HG02943 (cell line): ENCODE results near the gene GAMT.

Source experiments
- ATAC-seq: cut with Tn5 transposase; IDR thresholded peaks from one replicate; pipeline ENCODE4 v1.9.1; 2021; ENCODE audit warnings: mild to moderate bottlenecking, low read depth, moderate library complexity; ENCODE audit not compliant: unreplicated experiment

Gene GAMT

DNA sequence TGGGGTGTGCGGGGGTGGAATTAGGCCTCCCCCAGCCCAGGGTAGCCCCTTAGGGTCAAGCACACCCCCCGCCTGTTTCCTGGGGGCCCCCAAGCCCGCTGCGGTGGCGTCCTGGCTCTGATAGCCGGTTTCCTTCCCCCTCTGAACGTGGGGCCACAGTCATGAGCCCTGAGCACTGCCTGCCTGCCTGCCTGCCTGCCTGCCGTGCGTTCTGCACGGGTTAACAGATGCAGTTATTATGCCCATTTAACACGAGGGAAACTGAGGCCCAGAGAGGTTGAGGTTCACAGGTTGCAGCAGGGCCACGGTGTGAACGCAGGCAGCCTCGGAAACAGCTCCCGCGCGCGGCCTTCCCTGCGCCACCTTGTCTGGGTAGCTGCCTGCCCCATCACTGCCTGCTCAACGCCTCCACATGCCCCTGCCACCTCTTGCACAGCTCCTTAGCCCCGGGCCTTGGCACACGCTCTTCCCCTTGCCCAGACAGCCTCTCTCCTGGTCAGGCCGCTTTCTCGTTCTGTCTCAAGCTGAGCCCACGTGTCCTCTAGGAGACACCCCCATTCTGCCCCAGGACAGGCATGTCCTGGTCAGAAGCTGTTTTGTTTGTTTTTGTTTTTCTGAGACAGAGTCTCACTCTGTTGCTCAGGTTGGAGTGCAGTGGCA, 1.2 kb upstream of the GAMT start:
- no peak for ATAC-seq

DNA sequence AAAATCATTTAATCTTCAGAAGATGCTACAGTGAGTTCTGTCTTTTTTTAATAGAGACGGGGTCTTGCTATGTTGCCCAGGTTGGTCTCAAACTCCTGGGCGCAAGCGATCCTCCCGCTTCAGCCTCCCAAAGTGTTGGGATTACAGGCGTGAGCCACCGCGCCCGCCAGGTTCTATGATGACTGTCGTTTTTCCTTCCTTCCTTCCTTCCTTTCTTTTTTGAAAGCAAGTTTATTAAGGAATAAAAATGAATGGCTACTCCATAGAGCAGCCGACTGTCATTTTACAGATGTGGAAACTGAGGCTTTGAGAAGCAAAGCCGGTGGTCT, 511 bp upstream of the GAMT start:
- no peak for ATAC-seq

DNA sequence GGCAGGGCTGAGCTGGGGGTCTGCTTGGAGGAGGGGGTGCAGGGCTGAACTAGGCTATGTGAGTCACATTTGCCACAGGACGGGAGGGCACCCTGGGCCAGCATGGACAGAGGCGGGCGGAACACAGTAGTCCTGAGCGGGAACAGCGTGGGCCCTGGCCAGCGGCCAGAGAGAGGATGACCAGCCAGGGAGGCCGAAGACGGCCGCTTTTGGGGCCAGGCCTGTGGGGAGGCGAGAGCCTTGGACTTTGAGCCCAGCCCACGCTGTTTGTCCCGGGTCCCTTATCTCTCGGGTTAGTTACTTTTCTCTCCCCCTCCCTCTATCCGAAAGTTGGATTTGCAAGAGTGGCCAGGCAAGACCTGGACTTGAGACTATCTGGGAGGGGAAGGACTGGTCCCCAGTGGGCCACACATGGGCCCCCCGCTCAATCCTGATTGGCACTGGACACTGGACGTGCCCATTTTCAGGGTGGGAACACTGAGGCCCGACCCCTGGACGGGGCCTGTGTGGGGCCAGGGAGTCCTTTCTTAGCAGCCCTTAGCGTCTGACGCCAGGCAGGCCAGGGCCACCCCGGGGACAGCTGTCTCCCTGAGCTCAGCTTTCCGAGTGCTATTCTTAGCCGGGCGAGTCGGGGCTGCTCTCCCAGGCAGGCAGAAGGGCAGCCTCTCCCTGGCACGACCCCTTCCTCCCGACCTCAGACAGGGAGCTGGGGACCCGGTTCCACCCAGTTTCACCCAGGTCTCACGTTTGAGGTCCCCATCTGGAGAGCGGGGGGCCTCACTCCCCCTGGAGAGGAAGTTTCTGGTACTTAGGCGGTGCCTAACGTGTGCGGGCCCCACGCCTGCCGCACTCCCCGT, 833 bp downstream of the GAMT start:
- no peak for ATAC-seq

DNA sequence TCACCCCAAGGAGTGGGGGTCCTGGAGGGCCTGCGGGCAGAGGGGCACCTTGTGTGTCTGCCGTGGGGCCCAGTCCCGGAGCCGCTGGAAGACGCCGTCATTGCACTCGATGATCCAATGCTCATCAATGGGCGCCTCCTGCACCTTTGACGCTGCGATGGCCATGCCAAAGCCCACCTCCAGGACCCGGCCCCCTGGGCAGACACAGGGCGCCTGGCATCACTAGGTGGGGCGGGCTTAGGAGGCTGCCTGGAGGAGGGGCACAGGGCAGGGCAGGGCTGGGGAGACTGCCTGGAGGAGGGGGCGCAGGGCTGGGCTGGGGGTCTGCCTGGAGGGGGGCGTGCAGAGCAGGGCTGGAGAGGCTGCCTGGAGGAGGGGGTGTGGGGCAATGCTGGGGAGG, 1.6 kb downstream of the GAMT start:
- no peak for ATAC-seq

DNA sequence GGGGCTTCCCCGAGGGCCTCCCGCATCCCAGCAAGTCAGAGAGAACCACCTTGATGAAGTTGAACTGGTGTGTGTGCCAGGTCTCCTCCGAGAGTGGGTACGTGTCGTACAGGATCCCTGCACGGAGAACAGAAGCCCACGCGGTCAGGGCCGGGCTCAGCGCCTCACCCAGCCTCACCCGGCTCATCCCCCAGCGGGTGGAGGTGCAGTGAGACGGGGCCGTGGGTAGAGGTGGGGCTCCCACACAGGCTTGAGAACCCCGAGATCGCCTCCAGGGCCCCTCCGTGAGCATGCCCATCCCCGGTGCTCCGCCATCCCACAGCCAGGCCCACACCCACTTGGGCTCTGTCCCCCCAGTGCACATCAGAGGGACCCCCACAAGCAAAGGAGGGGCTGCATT, 2.3 kb downstream of the GAMT start:
- no peak for ATAC-seq

DNA sequence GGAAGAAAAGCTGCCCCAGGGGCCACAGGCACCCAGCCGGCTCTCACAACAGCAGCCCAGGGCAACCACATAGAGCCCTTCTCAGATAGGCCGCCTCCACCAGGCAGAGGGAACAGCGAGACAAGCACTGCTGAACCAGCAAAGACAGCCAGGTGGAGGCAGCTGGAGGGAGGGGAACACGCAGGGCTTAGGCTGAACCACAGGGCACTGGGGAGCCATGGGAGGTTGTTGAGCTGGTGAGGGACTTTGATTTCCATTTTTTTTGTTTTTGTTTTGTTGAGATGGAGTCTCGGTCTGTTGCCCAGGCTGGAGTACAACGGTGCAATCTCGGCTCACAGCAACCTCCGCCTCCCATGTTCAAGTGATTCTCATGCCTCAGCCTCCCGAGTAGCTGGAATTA, 3.5 kb downstream of the GAMT start:
- no peak for ATAC-seq

DNA sequence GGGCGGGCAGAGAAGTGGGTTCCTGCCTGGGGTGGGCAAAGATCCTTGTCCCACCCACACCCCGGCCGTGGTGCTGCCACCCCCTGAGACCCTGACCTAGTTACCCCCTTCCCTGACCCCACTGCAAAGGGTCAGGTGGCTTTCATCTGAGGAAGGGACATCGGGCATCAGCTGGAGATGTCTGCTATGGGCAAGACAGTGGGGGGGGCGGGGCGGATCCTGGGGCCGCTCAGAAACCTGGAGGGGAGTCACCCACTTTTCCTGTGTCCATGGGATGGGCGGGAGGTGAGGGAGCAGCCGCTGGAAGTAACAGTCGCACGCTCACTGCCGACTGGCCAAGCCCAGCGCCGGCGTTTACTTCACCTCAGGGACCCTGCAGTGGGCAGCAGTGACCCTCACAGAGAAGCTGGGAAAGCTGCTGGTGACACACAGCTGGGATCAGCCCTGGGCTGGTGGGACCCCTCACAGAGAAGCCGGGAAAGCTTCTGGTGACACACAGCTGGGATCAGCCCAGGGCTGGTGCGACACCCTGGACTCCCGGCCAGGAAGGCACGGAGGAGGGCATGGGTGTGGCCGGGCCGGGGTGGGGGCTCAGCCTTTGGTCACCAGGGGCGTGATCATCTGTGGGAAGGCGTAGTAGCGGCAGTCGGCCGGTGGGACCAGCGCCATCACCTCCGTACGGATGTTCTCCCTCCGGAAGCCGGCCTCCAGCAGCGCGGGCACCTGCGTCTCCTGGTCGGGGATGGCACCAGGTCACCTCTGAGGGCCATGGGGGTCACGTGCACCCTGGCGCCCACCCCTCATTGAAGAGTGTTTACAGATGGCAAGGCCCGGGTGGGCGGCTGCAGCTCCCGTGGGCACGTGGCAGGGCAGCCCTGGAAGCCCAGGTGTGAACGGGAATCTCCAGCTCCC, 4.3 kb downstream of the GAMT start:
- no peak for ATAC-seq

DNA sequence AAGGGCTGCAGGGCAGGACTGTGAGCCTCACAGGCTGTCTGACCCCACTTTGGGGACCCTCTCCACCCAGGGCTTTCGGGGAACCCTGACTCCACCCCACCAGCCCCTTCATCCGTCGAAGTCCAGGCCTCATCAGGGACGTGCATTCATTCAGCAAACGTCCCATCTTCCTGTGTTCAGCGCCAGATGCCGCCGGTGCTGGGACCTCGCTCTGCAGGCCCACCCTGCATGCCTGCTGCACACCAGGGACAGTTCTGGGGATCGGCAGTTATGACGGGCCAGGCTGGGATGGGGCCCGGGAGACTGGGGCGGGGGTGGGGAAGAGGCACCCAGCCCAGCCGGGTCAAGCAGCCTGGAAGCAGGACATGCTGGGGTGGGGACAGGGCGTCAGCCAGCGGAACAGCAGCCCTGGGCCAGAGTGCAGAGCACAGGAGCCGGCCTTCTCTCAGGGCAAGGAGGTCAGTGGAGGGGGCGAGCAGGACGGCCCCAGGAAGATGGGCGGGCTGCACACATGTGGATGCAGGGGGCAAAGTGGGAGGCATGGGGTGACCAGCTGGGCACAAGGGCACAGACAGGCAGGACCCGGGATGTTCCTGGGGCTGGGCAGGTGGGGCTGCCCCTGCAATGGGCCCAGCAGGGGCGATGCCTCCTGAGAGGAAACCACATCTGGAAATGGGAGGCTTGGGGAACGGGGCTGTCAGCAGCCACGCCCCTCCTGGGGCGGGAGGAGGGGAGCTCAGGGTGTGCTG, 5.1 kb downstream of the GAMT start:
- no peak for ATAC-seq

DNA sequence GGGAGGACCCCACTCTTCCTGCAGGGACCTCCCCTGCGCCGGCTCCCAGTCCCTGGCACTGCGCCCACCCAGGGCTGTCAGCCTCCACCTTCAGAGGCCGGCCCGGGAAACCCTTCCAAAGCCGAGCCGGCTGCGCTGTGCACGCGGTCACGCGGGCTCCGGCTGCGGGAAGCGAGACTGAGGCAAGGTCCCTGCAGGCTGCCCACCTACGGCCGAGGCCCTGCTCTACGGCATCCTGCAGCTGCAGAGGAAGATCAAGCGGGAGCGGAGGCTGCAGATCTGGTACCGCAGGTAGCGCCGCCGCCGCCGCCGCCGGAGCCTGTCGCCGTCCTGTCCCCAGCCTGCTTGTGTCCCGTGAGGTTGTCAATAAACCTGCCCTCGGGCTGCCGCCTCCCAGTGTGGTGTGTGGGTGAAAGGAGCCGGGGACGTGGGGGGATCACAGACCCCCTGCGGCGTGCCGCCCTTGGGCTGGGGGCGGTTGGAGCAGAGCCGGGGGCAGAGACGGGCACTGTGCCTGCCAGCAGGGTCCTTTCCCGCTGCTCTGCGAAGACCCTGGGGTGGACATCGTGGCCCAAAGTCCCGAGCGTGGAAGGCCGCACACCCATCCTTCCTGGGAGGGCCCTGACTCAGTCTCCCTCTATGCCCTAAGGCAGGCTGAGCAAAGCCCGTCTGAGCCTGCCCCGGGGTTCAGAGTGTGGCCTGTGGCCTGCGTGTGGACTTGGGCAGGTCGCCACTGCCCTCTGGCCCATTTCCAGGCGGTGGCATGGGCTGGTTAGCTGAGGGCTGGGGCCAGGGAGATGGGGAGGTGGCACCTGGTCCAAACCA, 5.9 kb downstream of the GAMT start:
- ATAC-seq, result no peak

DNA sequence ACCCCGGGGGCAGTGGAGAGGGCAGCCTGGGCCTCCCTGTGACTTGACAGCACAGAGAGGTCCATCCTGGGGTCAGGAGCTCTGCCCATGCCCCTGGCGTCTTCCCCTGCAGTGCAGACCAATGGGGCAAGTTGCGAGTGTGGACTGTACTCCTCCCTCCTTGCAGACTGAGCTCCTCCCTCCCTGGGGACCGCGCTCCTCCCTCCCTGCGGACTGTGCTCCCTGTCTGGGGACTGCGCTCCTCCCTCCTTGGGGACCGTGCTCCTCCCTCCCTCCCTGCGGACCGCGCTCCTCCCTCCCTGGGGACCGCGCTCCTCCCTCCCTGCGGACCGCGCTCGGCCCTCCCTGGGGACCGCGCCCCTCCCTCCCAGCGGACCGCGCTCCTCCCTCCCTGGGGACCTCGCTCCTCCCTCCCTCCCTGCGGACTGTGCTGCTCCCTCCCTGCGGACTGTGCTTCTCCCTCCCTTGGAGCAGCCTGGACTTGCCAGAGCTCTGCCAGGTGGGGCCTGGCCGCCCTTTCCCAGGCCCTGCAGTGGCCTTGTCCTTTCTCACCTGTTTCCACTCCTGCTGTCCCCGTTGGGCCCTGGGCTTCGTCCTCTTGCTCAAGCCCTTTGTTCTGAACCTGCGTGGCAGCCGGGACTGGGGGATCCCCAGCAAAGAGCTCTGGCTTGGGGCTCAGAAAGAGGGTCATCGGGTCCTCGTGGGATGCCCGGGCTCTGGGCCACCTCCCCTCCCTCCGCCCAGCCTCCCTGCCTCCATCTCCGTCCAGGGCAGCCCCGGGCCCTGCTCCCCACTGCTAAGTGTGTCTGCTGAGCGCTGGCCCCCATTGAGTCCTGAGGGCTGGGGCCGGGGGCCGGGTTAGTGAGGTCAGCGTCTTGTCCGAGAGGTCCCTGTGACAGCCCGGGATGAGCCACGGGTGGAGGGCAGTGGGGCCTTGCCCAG, 6.8 kb downstream of the GAMT start:
- ATAC-seq, result no peak

DNA sequence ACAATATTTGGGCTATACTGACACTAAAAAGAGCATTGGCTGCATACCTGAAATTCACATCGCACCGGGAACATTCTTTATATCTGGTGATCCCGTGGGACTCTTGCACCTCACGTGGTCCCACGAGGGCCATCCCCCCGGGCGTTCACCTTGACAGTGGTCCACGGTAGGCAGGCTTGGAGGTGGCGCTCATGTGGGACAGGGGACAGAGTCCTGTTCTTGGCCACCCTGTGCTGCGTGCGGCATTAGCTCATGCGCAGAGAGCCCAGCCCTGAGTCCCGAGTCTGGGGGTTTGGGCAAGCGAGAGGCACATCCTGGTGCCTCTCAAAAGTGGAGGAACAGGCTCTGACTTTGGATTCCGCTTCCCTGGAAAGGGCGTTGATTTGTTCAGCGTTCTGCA, 7.5 kb downstream of the GAMT start:
- ATAC-seq, result no peak

DNA sequence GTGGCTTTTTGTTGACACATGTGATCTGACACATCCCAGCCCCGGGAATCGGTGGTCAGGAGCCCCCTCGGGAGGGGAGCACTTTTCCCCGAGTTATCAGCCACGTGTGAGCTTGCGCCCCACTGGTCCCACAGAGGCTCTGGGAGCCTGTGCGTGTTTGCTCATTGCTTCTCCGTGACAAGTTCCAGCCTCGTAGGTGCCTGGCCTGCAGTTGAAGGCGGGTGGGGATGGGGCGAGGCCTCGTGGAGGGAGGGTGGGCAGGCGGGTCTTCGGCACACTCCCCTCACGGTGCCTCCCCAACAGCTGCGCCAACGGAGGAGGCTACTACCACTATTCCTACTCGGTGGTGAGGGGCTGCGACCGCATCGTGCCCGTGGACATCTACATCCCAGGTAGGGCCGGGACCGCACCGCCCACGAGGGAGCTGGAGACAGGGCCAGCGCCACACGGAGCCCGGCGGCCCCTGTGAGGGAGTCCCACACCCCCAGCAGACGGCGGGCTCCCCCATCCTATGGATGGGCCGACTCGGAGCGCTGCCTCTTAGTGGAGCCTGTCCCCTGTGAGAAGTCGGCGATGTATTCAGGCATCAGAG, 8.3 kb downstream of the GAMT start:
- no peak for ATAC-seq

DNA sequence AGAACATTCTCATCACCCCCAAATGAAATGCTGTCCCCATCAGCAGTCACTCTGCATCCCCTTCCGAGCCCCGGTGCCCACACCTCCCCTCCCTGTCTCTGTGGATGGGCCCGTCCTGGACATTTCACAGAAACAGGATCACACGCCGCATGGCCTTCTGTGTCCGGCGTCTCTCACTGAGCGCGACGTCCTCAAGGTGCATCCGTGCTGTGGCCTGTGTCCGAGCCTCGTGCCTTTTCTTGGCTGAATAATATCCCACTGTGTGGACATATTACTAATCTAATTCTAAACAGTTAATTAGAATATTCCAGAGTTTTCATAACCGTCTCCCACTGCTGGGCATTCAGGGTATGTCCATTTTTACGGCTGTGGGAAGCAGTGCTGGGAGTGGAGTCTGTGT, 8.9 kb downstream of the GAMT start:
- no peak for ATAC-seq

DNA sequence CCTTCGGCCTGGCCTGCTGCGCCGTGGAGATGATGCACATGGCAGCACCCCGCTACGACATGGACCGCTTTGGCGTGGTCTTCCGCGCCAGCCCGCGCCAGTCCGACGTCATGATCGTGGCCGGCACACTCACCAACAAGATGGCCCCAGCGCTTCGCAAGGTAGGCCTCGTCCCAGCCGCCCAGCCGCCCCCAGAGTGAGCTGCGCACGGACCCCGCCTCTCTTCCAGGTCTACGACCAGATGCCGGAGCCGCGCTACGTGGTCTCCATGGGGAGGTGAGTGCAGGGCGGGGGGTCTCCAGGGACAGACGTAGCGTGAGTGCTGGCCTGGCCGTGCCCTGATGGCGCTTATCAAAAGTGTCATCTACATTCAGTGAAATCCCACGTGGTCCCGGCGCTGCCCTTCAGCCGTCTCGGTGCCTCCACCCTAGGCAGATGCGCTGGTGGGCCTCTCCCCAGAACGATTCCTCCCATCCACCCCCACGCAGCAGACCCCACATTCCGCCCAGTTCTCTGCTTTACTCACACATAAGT, 10.4 kb downstream of the GAMT start:
- no peak for ATAC-seq

DNA sequence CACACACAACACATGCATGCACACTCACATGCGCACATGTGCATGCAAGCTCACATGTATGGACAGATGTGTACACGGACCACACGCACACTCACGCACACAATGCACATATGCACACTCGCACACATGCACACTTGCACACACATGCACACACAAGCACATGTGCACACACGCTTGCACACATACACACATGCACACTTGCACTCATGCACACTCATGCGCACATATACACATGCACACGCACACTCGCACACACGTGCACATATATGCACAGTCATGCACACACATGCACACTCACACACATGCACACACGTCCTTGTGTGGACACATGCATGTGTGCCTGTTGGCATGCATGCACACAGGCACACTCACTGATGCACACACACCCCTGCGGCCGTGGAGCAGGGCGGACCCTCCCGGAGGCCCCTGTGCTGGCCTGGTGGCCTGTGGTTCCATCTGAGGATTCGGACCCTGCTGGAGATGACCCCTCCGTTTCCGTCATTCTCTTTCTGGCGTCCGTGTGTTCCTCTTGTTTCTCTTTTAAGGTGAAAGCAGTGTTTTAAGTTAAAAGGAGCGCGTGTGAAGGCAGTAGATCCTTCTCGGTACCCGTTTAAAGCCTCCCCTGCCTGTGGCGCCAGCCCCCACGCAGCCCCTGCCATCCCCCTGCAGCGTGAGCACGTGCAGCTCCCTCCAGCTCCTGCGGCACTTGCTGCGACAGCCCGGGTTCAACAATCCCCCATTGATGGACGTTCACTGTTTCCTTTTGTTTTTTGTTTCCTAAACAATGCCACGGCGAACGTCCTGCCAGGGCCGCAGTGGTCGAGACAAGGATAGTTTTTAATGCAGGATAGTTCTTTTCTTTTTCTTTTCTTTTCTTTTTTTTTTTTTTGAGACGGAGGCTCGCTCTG, 12.1 kb downstream of the GAMT start:
- no peak for ATAC-seq

DNA sequence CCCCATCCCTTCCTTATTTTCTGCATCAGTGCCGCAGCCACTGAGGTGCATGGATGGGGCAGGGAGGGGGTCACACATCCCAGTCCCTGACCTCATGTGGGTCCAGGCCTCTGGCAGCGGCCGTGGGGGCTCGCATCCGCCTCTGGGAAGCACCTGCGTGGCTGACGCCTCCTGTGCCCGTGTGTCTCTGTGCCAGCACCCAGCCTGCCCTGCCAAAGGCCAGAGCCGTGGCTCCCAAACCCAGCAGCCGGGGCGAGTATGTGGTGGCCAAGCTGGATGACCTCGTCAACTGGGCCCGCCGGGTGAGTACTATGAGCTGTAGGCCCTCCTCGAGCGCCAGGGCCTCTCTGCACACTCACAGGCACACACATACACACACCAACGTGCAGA, 12.7 kb downstream of the GAMT start:
- ATAC-seq, result no peak
